ENCODE data around the gene MAB21L3. TPM values are rescaled to one million over a fixed set of nuclear protein-coding genes. Genes with fewer than 3 reads are reported as not detected.
A peak's percentile ranks its signal among the peaks of the same experiment; 100 is the strongest.

The MAB21L3 gene
- total RNA-seq, 8 experiments from 2014 or later = 0.09 to 0.43 (median 0.14) TPM

DNA sequence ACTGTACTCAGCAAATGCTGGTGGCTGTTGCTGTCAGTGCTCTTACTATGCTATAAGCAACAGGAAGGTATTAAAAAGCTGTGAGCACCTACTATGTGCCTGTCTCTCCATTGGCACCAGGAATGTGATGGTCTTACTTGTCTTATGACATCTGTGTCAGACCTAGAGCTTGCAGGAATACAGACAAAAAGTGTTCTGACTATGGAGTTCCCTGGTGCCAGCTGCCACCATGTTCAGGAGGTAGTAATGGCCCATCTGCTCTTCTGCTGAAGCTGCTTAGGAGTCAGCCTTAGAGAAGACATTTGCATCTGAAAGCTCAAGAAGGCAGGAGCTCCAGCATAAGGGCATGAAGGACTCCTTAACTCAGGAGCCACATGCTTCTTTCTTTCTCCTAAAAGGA lies 52.3 kb downstream of the MAB21L3 start:
- in situ Hi-C loops (cut with MboI; ENCODE audit: low pct_unique_long_range_greater_than_20kb in 2 of 9, low sequenced_read_pairs in 9 of 9, unreplicated experiment in 9 of 9) = loop anchor here in 2 of 9 experiments (25.0 kb wide), 1 partner anchor 324 kb away; no protein-coding TSS in a partner anchor
- no peak overlapping the region for H3K27ac ChIP-seq

DNA sequence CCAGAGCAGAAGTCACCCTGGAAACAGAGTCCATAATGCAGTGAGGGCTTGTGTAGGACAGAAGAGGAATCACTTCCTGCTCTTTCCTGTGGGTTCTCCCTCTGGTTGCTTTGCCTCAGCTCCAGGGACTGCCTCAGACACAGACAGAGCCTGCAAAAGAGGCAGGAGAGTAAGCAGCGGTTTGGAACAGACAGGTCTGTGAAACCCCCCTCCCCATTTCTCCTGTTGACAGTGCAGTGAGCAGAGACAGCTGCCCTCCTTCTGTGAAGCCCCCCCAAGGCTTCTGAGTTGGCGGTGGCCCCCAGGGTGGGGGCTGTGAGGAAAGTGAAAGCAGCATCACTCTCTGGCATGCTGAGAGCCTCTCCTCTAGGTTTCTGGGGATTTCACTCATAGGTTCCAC lies 53.0 kb downstream of the MAB21L3 start:
- Histone ChIP-seq H3K4me3 (no peak overlapping the region), H3K4me1 (replicated peaks in 1 of 2) (peaks cover 0 to 5% of the 10 kb centered on the region in 2 donors), H3K27ac (no peak overlapping the region)
- ATAC-seq (replicated peaks in 6 of 8) = peak in 5 of 8 experiments; percentile 31 to 65 (median 41)
- 33 to 63% methylated on average over 1 to 2 of the region's 2 CpGs; no CpG with 5 or more reads in 8 of the 10 experiments for WGBS, 10 experiments
- in situ Hi-C loops (cut with MboI; ENCODE audit: low pct_unique_long_range_greater_than_20kb in 2 of 9, low sequenced_read_pairs in 9 of 9, unreplicated experiment in 9 of 9) = loop anchor here in 2 of 9 experiments (25.0 kb wide), 1 partner anchor 323 kb away; no protein-coding TSS in a partner anchor

More for the DNA sequence above, 52.3 kb downstream of the MAB21L3 start:
- H3K4me3 ChIP-seq = no peak overlapping the region
- no peak for ATAC-seq (replicated peaks in 6 of 8)
- H3K4me1 ChIP-seq (replicated peaks in 1 of 2) = peaks cover 0 to 5% of the 10 kb centered on the region in 2 donors

DNA sequence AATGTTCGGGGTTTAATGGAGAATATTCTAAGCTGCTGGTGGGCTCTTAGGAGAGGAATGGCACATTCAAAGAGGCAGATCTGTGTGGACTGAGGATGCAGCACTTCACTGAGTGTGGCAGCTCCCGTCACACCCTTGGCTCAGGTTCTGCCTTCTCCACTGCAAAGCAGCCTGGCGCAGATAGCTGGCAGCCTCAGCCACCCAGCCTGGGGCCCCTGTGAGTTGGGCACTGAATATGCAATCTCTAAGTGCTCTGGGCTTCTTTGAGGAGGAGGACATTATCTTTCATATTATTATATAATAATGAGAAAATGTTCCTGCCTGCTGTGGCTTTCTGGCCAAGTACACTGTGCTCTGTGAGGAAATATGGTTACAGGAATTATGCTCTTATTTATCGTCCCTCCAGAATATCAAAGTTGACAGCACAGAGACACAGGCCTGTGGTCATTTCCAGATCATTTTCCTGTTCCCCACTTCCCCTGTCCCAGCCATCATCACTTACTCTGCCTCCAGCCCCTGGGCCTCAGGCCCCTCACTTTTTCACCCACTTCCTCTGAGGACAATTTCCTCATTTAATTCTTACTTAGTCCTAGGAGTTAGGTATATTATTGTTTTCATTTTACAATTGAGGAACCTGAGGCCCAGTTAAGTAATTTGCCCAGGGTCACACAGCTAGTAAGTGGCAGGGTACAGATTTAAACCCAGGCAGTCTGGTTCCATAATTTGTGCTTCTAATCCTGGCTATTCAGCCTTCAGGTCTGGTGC lies 53.6 kb downstream of the MAB21L3 start:
- in situ Hi-C loops (cut with MboI; ENCODE audit: low pct_unique_long_range_greater_than_20kb in 2 of 9, low sequenced_read_pairs in 9 of 9, unreplicated experiment in 9 of 9) = loop anchor here in 2 of 9 experiments (25.0 kb wide), 1 partner anchor 323 kb away; no protein-coding TSS in a partner anchor
- WGBS, 10 experiments = 63 to 100% (median 90%) methylated on average over 1 to 3 of the region's 4 CpGs; no CpG with 5 or more reads in 5 of the 10 experiments
- peak in 1 of 8 experiments; percentile 19 for ATAC-seq (replicated peaks in 6 of 8)
- Histone ChIP-seq H3K4me3 (no peak overlapping the region), H3K4me1 (replicated peaks in 1 of 2) (peaks cover 0 to 5% of the 10 kb centered on the region in 2 donors), H3K27ac (no peak overlapping the region)

DNA sequence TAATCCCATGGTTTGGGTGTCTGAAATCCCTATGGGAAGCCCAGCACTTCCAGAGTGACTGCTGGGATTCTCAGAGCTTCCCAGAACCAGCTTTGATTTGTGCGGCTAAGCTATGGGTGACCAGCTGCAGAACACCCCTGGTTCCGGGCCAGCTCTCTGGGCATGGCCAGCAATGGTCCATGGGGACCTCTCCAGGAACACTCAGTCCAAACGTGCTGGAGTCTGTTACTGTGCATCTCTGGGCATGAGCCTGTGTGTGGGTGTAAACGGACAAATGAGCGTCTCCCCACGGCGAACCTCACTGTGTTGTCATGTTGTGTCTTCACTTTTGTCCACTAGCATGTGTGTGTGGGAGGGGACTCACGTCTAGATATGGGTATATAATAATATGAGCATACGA lies 54.4 kb downstream of the MAB21L3 start:
- Histone ChIP-seq H3K4me3 (no peak overlapping the region), H3K27ac (no peak overlapping the region), H3K4me1 (replicated peaks in 1 of 2) (peaks cover 0 to 5% of the 10 kb centered on the region in 2 donors)
- in situ Hi-C loops (cut with MboI; ENCODE audit: low pct_unique_long_range_greater_than_20kb in 2 of 9, low sequenced_read_pairs in 9 of 9, unreplicated experiment in 9 of 9) = loop anchor here in 2 of 9 experiments (25.0 kb wide), 1 partner anchor 322 kb away; no protein-coding TSS in a partner anchor
- no peak for ATAC-seq (replicated peaks in 6 of 8)
- WGBS, 10 experiments = 82 to 100% (median 92%) methylated on average over 1 to 8 of the region's 9 CpGs; no CpG with 5 or more reads in 4 of the 10 experiments

DNA sequence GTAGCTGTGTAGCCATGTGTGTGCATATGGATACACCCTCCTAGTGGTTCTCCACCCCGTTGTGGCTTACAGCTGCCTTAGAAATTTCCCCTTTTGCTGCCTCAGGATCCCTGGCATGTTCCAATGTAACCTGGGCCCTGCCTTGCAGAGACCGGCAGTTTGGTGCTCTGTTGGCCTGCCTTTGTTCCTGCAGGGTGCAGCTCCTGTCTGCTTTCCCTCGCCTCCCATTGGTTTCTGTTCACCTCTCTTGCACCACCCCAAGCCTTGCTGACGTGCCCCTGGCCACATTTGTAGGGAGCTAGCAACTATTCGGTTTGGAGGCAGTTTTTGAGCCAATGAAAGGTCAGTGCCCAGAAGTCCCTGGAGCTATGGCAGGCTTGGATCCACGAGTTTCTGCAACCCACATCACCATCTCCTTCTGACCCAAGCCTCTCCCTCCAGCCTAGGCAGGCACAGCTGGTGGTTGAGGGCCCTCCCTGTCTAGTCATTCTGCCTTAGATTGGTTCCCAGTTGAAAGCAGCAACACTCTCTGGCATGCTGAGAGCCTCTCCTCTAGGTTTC lies 54.9 kb downstream of the MAB21L3 start:
- in situ Hi-C loops (cut with MboI; ENCODE audit: low pct_unique_long_range_greater_than_20kb in 2 of 9, low sequenced_read_pairs in 9 of 9, unreplicated experiment in 9 of 9) = loop anchor here in 2 of 9 experiments (25.0 kb wide), 1 partner anchor 321 kb away; no protein-coding TSS in a partner anchor
- ATAC-seq (replicated peaks in 6 of 8) = peak in 2 of 8 experiments; percentile 8 to 40
- Histone ChIP-seq H3K4me1 (replicated peaks in 1 of 2) (peaks cover 3 to 5% of the 10 kb centered on the region in 2 donors), H3K4me3 (no peak overlapping the region), H3K27ac (no peak overlapping the region)
- 17 to 100% (median 71%) methylated on average over 1 to 5 of the region's 6 CpGs; no CpG with 5 or more reads in 4 of the 10 experiments for WGBS, 10 experiments

DNA sequence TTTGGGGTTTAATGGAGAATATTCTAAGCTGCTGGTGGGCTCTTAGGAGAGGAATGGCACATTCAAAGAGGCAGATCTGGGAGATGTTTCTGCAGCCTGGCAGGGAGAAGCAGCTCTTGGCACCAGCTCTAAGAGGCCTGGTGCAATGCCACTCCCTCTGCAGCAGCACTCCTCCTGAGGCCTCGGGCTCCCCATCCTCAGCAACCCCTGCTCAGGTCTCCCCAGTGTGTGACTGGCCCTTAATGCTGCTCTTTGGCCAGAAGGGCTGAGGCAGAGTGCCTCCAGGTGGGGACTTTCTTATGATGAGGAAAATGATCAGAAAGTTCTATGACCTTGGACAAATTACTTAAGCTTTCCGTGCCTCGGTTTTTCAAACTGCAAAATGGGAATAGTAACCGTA lies 55.5 kb downstream of the MAB21L3 start:
- 50 to 100% (median 94%) methylated on average over 1 to 4 of the region's 4 CpGs; no CpG with 5 or more reads in 4 of the 10 experiments for WGBS, 10 experiments
- ATAC-seq (replicated peaks in 6 of 8) = no peak
- no peak overlapping the region for H3K4me3 ChIP-seq
- H3K4me1 ChIP-seq (replicated peaks in 1 of 2) = peaks cover 3 to 5% of the 10 kb centered on the region in 2 donors
- in situ Hi-C loops (cut with MboI; ENCODE audit: low pct_unique_long_range_greater_than_20kb in 2 of 9, low sequenced_read_pairs in 9 of 9, unreplicated experiment in 9 of 9) = loop anchor here in 2 of 9 experiments (25.0 kb wide), 1 partner anchor 321 kb away; no protein-coding TSS in a partner anchor
- H3K27ac ChIP-seq = no peak overlapping the region

DNA sequence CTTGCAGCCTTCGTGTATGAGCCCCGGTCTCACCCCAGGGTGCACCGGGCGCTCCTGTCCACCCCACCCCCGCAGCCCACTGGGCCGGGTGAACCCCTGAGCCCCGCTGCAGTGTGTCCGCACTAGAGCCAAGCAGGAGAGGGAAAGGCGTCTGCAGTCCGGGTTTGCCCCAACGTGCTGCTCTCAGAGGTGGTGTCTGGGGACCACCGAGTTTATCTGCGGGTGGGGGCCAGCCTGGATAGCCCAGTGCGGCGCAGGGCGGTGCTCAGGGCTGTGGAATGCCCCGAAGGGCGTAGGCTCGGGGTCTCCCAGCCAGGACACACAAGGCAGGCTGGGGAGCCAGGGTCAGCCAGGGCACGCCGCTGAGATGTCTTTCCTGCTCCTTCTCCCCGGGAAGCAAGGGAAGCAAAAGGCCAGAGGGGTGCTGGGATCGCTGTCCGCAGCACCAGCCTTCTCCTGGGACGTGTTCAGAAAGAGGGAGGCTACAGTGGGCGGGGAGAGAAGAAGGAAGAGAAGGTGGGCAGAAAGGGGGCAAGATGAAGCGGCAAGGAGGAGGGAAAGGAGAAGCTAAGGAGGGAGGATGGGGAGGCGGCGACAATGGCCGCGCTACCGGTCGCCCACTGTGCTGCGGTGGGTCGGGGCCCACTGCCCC lies 56.6 kb downstream of the MAB21L3 start:
- Histone ChIP-seq H3K4me1 (replicated peaks in 1 of 2) (peaks cover 3 to 5% of the 10 kb centered on the region in 2 donors), H3K4me3 (peak overlapping the region in 4 of 5 donors; percentile 11 to 33 (median 26)), H3K27ac (no peak overlapping the region)
- ATAC-seq (replicated peaks in 6 of 8) = peak in 6 of 8 experiments; percentile 11 to 68 (median 18)
- in situ Hi-C loops (cut with MboI; ENCODE audit: low pct_unique_long_range_greater_than_20kb in 2 of 9, low sequenced_read_pairs in 9 of 9, unreplicated experiment in 9 of 9) = loop anchor here in 2 of 9 experiments (25.0 kb wide), 1 partner anchor 320 kb away; no protein-coding TSS in a partner anchor
- WGBS, 10 experiments = 42 to 90% (median 45%) methylated on average over 2 to 12 of the region's 35 CpGs; no CpG with 5 or more reads in 7 of the 10 experiments

DNA sequence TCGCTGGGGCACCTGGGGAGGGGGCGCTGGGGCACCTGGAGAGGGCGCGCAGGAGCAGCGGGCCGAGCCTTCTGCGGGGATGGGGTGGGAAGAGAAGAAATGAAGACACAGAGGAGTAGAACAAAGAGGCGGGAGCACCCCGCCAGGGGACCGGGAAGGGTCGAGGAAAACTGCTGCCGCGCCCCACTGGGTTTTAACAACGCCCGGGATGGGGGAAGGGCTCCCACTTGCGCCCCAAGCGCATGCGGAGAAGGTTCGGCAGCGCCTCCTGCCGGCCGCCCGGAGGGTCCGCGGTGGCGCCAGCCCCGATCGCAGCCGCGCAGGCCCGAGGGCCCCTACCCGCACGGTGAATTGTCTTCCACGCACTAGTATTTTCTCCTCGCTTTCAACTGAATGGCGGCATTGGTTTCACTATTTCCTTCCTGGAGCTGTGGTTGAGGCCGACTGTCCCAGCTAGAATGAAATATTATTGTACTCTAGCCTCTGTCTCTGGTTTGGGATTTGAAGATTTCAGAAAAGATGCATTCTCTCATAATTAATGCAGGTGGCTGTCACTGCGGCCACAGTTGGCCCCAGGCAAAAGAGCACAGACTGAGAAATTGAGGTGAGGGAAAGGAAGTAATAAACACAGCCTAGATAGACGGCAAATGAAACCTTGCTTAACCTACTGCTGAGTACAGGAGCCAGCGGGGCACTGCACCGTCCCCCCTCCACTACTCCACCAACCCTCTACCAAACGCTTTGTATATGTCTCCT lies 57.3 kb downstream of the MAB21L3 start:
- H3K27ac ChIP-seq = no peak overlapping the region
- WGBS, 10 experiments = 16 to 72% (median 44%) methylated on average over 2 to 30 of the region's 42 CpGs; no CpG with 5 or more reads in 1 of the 10 experiments
- in situ Hi-C loops (cut with MboI; ENCODE audit: low pct_unique_long_range_greater_than_20kb in 2 of 9, low sequenced_read_pairs in 9 of 9, unreplicated experiment in 9 of 9) = loop anchor here in 2 of 9 experiments (25.0 kb wide), 1 partner anchor 319 kb away; no protein-coding TSS in a partner anchor

DNA sequence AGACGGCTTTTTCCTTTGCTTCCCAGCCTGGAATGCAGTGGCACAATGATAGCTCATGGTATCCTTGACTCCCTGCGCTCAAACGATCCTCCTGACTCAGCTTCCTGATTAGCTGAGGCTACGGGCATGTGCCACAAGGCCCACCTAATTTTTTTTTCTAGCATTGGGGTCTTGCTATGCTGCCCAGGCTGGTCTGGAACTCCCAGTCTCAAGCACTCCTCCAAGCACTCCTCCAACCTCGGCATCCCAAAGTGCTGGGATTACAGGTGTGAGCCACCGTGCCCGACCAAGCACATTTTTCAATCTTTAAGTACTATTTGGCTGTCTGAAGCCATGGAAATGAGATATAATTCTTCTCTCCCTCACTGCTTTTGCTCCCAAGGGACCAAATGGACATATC lies 58.7 kb downstream of the MAB21L3 start:
- peaks cover 3 to 5% of the 10 kb centered on the region in 2 donors for H3K4me1 ChIP-seq (replicated peaks in 1 of 2)
- H3K27ac ChIP-seq = no peak overlapping the region
- in situ Hi-C loops (cut with MboI; ENCODE audit: low pct_unique_long_range_greater_than_20kb in 2 of 9, low sequenced_read_pairs in 9 of 9, unreplicated experiment in 9 of 9) = loop anchor here in 2 of 9 experiments (25.0 kb wide), 1 partner anchor 317 kb away; no protein-coding TSS in a partner anchor
- 49 to 97% (median 81%) methylated on average over 2 to 7 of the region's 7 CpGs; no CpG with 5 or more reads in 1 of the 10 experiments for WGBS, 10 experiments
- ATAC-seq (replicated peaks in 6 of 8) = no peak
- H3K4me3 ChIP-seq = no peak overlapping the region

More for the DNA sequence above, 57.3 kb downstream of the MAB21L3 start:
- peak; percentile 83 to 96 (median 88) for ATAC-seq (replicated peaks in 6 of 8)
- peak overlapping the region in 4 of 5 donors; percentile 11 to 33 (median 26) for H3K4me3 ChIP-seq
- H3K4me1 ChIP-seq (replicated peaks in 1 of 2) = peaks cover 3 to 5% of the 10 kb centered on the region in 2 donors

DNA sequence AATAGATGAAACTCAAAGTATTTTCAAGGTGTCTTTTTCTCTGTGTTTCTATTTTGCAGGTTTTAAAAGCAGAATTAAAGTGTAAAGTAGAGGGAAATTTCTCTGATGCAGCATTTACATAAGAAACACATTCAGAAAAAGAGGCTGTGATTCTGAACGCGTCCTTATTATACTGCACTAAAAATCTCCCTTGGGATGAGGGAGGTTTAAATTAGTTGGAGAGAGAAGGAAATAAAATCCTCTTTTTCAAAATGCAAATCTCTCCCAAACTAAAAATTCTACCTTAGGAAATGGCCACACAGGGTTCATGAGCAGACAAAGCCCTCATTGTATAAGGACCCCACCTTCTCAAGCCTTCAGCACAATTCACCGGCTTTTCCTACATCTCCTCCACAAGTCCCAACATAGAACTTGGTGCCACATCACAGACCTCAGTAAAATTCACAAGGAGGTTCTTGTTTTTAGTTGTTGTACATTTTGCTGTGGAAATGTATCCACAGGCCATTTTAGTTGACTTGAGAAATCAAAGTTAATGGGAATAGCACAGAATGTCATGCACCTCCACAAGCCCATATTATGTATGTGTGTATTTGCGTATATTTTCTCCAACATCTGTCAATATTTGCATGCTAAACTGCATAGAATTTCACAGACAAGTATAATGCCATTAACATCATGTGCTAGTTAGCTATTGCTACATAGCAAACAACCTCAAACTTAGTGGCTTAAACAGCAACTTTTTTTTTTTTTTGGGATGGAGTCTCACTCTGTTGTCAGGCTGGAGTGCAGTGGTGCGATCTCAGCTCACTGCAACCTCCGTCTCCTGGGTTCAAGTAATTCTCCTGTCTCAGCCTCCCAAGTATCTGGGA lies 59.8 kb downstream of the MAB21L3 start:
- 66 to 87% (median 78%) methylated on average over 1 to 6 of the region's 6 CpGs for WGBS, 10 experiments
- H3K27ac ChIP-seq = no peak overlapping the region
- peaks cover 3 to 5% of the 10 kb centered on the region in 2 donors for H3K4me1 ChIP-seq (replicated peaks in 1 of 2)
- peak in 1 of 8 experiments; percentile 19 for ATAC-seq (replicated peaks in 6 of 8)
- no peak overlapping the region for H3K4me3 ChIP-seq
- in situ Hi-C loops (cut with MboI; ENCODE audit: low pct_unique_long_range_greater_than_20kb in 2 of 9, low sequenced_read_pairs in 9 of 9, unreplicated experiment in 9 of 9) = loop anchor here in 2 of 9 experiments (25.0 kb wide), 1 partner anchor 316 kb away; no protein-coding TSS in a partner anchor

DNA sequence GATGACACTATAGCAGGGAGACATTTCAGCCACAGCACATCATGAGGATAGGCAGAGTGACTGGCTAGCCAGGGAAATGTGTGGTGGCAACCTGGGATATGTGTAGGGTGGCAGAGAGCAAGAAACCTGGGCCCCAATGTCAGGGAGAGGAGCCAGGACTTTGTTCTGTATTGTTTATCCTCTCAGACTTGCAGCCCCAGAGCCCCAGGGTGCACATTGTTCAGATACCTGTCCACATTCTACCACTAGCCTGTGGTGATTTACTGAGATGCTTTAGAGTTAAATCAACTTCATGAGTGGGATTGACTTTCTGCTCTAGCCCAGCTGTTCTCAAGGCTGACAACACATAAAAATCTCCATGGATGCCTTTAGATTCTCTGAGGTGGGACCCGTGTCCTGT lies 61.5 kb downstream of the MAB21L3 start:
- no peak for ATAC-seq (replicated peaks in 6 of 8)
- 0 to 100% (median 85%) methylated on average over 1 of the region's 1 CpG; no CpG with 5 or more reads in 4 of the 10 experiments for WGBS, 10 experiments
- in situ Hi-C loops (cut with MboI; ENCODE audit: low pct_unique_long_range_greater_than_20kb in 2 of 9, low sequenced_read_pairs in 9 of 9, unreplicated experiment in 9 of 9) = loop anchor here in 2 of 9 experiments (25.0 kb wide), 1 partner anchor 315 kb away; no protein-coding TSS in a partner anchor
- no peak overlapping the region for H3K27ac ChIP-seq
- peaks cover 3 to 5% of the 10 kb centered on the region in 2 donors for H3K4me1 ChIP-seq (replicated peaks in 1 of 2)
- no peak overlapping the region for H3K4me3 ChIP-seq
